Trophoblast cell (in vitro differentiated cells and primary cell): Measurements from ENCODE around the gene MTHFD1L.
"Not testable (repeated sequence)": the region's sequence is repeated elsewhere in the genome, so short reads cannot be mapped to it uniquely, and the experiment has no call there.

Source experiments
- DNase-seq, 2 donors: peaks; one replicate each; pipeline ENCODE4 v3.0.0-alpha.2; 2016
- H2AFZ ChIP-seq: 2 replicates; pipeline ENCODE4 v1.6.1; 2013; ENCODE audit warnings: low read length, moderate library complexity, mild to moderate bottlenecking; ENCODE audit not compliant: insufficient read depth, poor library complexity
- H2AK5ac ChIP-seq: 2 replicates; pipeline ENCODE4 v1.6.1; 2013; ENCODE audit warnings: mild to moderate bottlenecking, low read length
- H2BK120ac ChIP-seq: 2 replicates; pipeline ENCODE4 v1.6.1; 2013; ENCODE audit warnings: low read length, mild to moderate bottlenecking, moderate library complexity; ENCODE audit not compliant: insufficient read depth, poor library complexity
- H2BK12ac ChIP-seq: 2 replicates; pipeline ENCODE4 v1.6.1; 2013; ENCODE audit warnings: mild to moderate bottlenecking, low read length, moderate library complexity
- H2BK5ac ChIP-seq: 2 replicates; pipeline ENCODE4 v1.6.1; 2013; ENCODE audit warnings: low read length, low read depth, moderate library complexity, mild to moderate bottlenecking; ENCODE audit not compliant: poor library complexity
- H3K14ac ChIP-seq: 2 replicates; pipeline ENCODE4 v1.6.1; 2013; ENCODE audit warnings: mild to moderate bottlenecking, low read length
- H3K18ac ChIP-seq: 2 replicates; pipeline ENCODE4 v1.6.1; 2013; ENCODE audit warnings: mild to moderate bottlenecking, low read length
- H3K23ac ChIP-seq: 2 replicates; pipeline ENCODE4 v1.6.1; 2013; ENCODE audit warnings: low read length
- H3K27ac ChIP-seq: 2 replicates; pipeline ENCODE4 v1.5.1; 2013; ENCODE audit warnings: low read depth, mild to moderate bottlenecking, inconsistent platforms, low read length, moderate library complexity
- H3K27me3 ChIP-seq: 2 replicates; pipeline ENCODE4 v1.6.1; 2013; ENCODE audit warnings: inconsistent platforms, mild to moderate bottlenecking, low read length, moderate library complexity; ENCODE audit not compliant: insufficient read depth
- H3K36me3 ChIP-seq, 2 experiments: 1 replicate in 1 of 2; 2 replicates in 1 of 2; pipeline ENCODE4 v1.6.1; 2013; ENCODE audit warnings: low read length in 2 of 2, mild to moderate bottlenecking in 2 of 2, moderate library complexity in 1 of 2; ENCODE audit not compliant: insufficient read depth in 2 of 2, control insufficient read depth in 1 of 2
- H3K4ac ChIP-seq: 2 replicates; pipeline ENCODE4 v1.6.1; 2013; ENCODE audit warnings: low read depth, mild to moderate bottlenecking, low read length, moderate library complexity
- H3K4me1 ChIP-seq, 2 experiments: 1 replicate in 1 of 2; 2 replicates in 1 of 2; pipeline ENCODE4 v1.6.1; 2013; ENCODE audit warnings: low read length in 2 of 2, mild to moderate bottlenecking in 2 of 2, moderate library complexity in 1 of 2; ENCODE audit not compliant: insufficient read depth in 2 of 2, control insufficient read depth in 1 of 2
- H3K4me2 ChIP-seq: 2 replicates; pipeline ENCODE4 v1.6.1; 2013; ENCODE audit warnings: inconsistent platforms, mild to moderate bottlenecking, low read length, moderate library complexity
- H3K4me3 ChIP-seq: 2 replicates; pipeline ENCODE4 v1.5.1; 2013; ENCODE audit warnings: mild to moderate bottlenecking, low read depth, low read length, inconsistent platforms
- H3K79me1 ChIP-seq: one replicate; pipeline ENCODE4 v1.6.1; 2013; ENCODE audit warnings: low read length
- H3K79me2 ChIP-seq: 2 replicates; pipeline ENCODE4 v1.6.1; 2013; ENCODE audit warnings: low read length, mild to moderate bottlenecking; ENCODE audit not compliant: control insufficient read depth, insufficient read depth, poor library complexity
- H3K9ac ChIP-seq: 2 replicates; pipeline ENCODE4 v1.6.1; 2013; ENCODE audit warnings: mild to moderate bottlenecking, low read length
- H3K9me3 ChIP-seq: 2 replicates; pipeline ENCODE4 v1.6.1; 2013; ENCODE audit warnings: low read depth, mild to moderate bottlenecking, control low read depth, inconsistent platforms, low read length; ENCODE audit not compliant: insufficient read depth
- H4K12ac ChIP-seq: 2 replicates; pipeline ENCODE4 v1.6.1; 2013; ENCODE audit warnings: low read depth, mild to moderate bottlenecking, low read length, moderate library complexity
- H4K8ac ChIP-seq: 2 replicates; pipeline ENCODE4 v1.6.1; 2013; ENCODE audit warnings: low read depth, mild to moderate bottlenecking, low read length, moderate library complexity
- H4K91ac ChIP-seq: one replicate; pipeline ENCODE4 v1.6.1; 2013; ENCODE audit warnings: low read depth, mild to moderate bottlenecking, low read length, moderate library complexity
- WGBS: extraction: QIAGEN DNeasy Blood & Tissue Kit; methylation state at CpG from one replicate; pipeline ENCODE4 v1.1.7; 2013; ENCODE audit warnings: missing lambda C conversion rate; ENCODE audit not compliant: insufficient read length, insufficient coverage; ENCODE audit errors: extremely low coverage; 5-methylcytosine and 5-hydroxymethylcytosine counted together

Gene MTHFD1L

DNA sequence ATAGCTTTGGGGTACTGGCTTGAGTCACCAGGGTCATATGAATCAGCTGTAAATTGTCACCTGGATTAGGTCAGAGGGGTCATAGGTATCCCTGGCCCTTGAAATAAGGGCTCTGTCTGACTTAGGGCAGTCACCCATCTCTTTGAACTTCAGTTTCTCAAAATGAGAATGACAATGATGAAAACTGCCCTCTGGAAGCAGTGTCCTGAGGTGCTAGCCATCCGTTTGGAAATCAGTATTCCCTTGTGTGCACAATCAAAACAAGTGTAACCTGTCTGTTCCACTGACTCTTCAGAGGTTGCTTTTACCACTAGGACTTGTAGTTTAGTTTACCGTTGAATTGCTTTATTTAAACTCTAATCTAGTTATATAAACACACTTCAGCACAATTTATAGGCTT lies 259.7 kb downstream of the MTHFD1L start:
- H3K36me3 ChIP-seq, H3K14ac ChIP-seq, H3K9ac ChIP-seq, H2BK5ac ChIP-seq, H4K12ac ChIP-seq, H3K79me2 ChIP-seq, H3K4me3 ChIP-seq, H3K23ac ChIP-seq, H3K79me1 ChIP-seq, H4K8ac ChIP-seq, H3K4me2 ChIP-seq, H2AFZ ChIP-seq, H3K4ac ChIP-seq, H3K27me3 ChIP-seq, DNase-seq, H2BK120ac ChIP-seq, H3K27ac ChIP-seq, H4K91ac ChIP-seq, H2BK12ac ChIP-seq, H2AK5ac ChIP-seq, H3K4me1 ChIP-seq, H3K18ac ChIP-seq, H3K9me3 ChIP-seq: not testable (repeated sequence)
- WGBS, result no CpG with 5 or more reads among the region's 2 CpGs

DNA sequence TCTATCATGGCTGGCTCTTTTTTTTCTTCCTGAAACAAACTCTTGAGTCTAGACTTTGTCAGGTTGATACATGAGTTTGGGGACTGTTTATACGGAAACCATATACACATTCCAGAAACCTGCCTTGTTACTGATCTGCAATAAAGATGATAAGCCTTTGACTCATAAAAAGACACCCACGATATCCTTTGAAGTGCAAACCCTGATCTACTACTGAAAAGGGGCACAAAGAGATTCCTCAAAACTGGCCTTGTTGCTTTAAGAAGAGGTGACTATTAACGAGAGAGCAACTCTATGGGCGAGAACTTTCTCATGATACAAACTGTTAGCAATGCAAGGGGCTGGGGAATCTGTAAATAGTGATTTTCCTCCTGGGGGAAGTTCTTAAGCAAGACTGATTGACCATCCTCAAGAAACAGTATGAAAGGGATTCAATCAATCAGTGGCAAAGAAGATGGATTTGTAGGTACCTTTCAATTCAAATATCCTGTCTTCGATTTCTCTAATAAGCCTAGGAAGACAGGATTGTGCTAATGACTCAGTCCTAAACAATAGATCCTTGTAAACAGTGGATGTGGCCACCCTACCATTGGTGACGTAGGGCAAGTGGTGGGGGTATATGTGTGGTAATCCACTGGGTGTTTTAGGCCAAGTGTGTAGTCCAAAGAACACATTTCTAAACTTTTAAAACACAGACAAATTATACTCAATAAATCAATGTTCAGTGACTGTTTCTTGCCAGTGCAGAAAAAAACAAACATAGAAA lies 260.3 kb downstream of the MTHFD1L start:
- not testable (repeated sequence) for DNase-seq, H4K12ac ChIP-seq, H3K4me1 ChIP-seq, H2BK5ac ChIP-seq, H3K27me3 ChIP-seq, H3K4me2 ChIP-seq, H3K36me3 ChIP-seq, H3K18ac ChIP-seq, H3K9ac ChIP-seq, H2BK120ac ChIP-seq, H4K91ac ChIP-seq, H2BK12ac ChIP-seq, H3K4ac ChIP-seq, H3K79me1 ChIP-seq, H2AFZ ChIP-seq, H4K8ac ChIP-seq, H3K9me3 ChIP-seq, H3K79me2 ChIP-seq, H3K14ac ChIP-seq, H2AK5ac ChIP-seq, H3K27ac ChIP-seq, H3K23ac ChIP-seq, H3K4me3 ChIP-seq
- WGBS, result no CpG with 5 or more reads among the region's 6 CpGs

DNA sequence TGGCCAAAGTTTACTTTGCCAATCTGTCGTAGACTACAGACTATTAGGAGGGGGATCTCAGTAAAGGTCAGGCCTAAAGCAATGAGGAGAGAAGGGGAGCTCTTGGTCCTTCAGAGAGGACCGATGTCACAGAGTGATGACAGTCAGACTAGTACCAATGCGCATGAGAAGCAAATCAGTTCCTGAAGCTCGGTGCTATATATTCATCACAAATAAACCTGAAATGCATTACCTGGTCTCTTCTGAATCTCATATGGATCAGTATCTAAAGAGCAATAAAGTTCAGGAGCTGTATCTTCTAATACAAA lies 260.9 kb downstream of the MTHFD1L start:
- H4K91ac ChIP-seq, H2BK120ac ChIP-seq, H3K23ac ChIP-seq, H3K79me1 ChIP-seq, H3K9me3 ChIP-seq, H3K27me3 ChIP-seq, H3K14ac ChIP-seq, H2BK5ac ChIP-seq, H3K27ac ChIP-seq, H4K12ac ChIP-seq, H3K79me2 ChIP-seq, H3K18ac ChIP-seq, H2BK12ac ChIP-seq, H3K4ac ChIP-seq, H4K8ac ChIP-seq, H3K4me1 ChIP-seq, H3K4me3 ChIP-seq, H2AFZ ChIP-seq, H3K36me3 ChIP-seq, H3K9ac ChIP-seq, H2AK5ac ChIP-seq, H3K4me2 ChIP-seq, DNase-seq: not testable (repeated sequence)
- no CpG with 5 or more reads among the region's 4 CpGs for WGBS

GRCh38 chr6:151127133-151127798 lies 261.8 kb downstream of the MTHFD1L start:
- not testable (repeated sequence) for H3K23ac ChIP-seq, H3K14ac ChIP-seq, H3K9me3 ChIP-seq, H2AFZ ChIP-seq, H3K4me3 ChIP-seq, H3K79me1 ChIP-seq, H2BK12ac ChIP-seq, H2BK5ac ChIP-seq, H4K12ac ChIP-seq, H2AK5ac ChIP-seq, H3K4me2 ChIP-seq, H2BK120ac ChIP-seq, H4K91ac ChIP-seq, H3K36me3 ChIP-seq, H4K8ac ChIP-seq, H3K4me1 ChIP-seq, H3K18ac ChIP-seq, H3K27me3 ChIP-seq, DNase-seq, H3K27ac ChIP-seq, H3K4ac ChIP-seq, H3K9ac ChIP-seq, H3K79me2 ChIP-seq
- no CpG with 5 or more reads among the region's 5 CpGs for WGBS
